GM19372 (cell line): Measurements from ENCODE around the gene TRAF3.
"Not testable (repeated sequence)": the region's sequence is repeated elsewhere in the genome, so short reads cannot be mapped to it uniquely, and the experiment has no call there.

Experiments
- ATAC-seq: cut with Tn5 transposase; IDR thresholded peaks from one replicate; pipeline ENCODE4 v1.9.1; 2021; ENCODE audit warnings: mild to moderate bottlenecking, low read depth, moderate library complexity; ENCODE audit not compliant: unreplicated experiment

TRAF3 gene

GRCh38 chr14:102802834-102803523 lies 25.7 kb downstream of the TRAF3 start:
- no peak for ATAC-seq

- ATAC-seq, result no peak
Measured at GRCh38 chr14:102804858-102805257, 27.6 kb downstream of the TRAF3 start.

GRCh38 chr14:102805371-102805891 lies 28.2 kb downstream of the TRAF3 start:
- ATAC-seq, result no peak

- ATAC-seq, result no peak
Measured at GRCh38 chr14:102805941-102806340, 28.7 kb downstream of the TRAF3 start.

- ATAC-seq, result no peak
Measured at GRCh38 chr14:102806447-102806846, 29.2 kb downstream of the TRAF3 start.

GRCh38 chr14:102807013-102807406 lies 29.8 kb downstream of the TRAF3 start:
- ATAC-seq, result no peak

- no peak for ATAC-seq
Measured at GRCh38 chr14:102809870-102810269, 32.6 kb downstream of the TRAF3 start.

- ATAC-seq, result no peak
Measured at GRCh38 chr14:102810523-102810922, 33.3 kb downstream of the TRAF3 start.

- ATAC-seq, result no peak
Measured at GRCh38 chr14:102811254-102811963, 34.2 kb downstream of the TRAF3 start.

- no peak for ATAC-seq
Measured at GRCh38 chr14:102811971-102812370, 34.7 kb downstream of the TRAF3 start.

- ATAC-seq, result no peak
Measured at GRCh38 chr14:102813691-102814090, 36.4 kb downstream of the TRAF3 start.

- ATAC-seq, result no peak
Measured at GRCh38 chr14:102817318-102817717, 40.1 kb downstream of the TRAF3 start.

- ATAC-seq, result no peak
Measured at GRCh38 chr14:102817942-102818940, 41.0 kb downstream of the TRAF3 start.

- ATAC-seq, result peak; percentile 72
Measured at GRCh38 chr14:102819176-102819628, 42.0 kb downstream of the TRAF3 start.

GRCh38 chr14:102819747-102820330 lies 42.6 kb downstream of the TRAF3 start:
- peak; percentile 17 for ATAC-seq

GRCh38 chr14:102821252-102821651 lies 44.0 kb downstream of the TRAF3 start:
- ATAC-seq, result no peak

- ATAC-seq, result no peak
Measured at GRCh38 chr14:102822311-102822863, 45.1 kb downstream of the TRAF3 start.

GRCh38 chr14:102822887-102823286 lies 45.6 kb downstream of the TRAF3 start:
- ATAC-seq, result not testable (repeated sequence)

- ATAC-seq, result no peak
Measured at GRCh38 chr14:102823546-102823945, 46.3 kb downstream of the TRAF3 start.

GRCh38 chr14:102824832-102825231 lies 47.6 kb downstream of the TRAF3 start:
- ATAC-seq, result no peak
